Measurements from ENCODE around the gene FCRLA.

GRCh38 chr1:161710560-161710959 is 3.5 kb downstream of the FCRLA start:
- TF ChIP-seq CTCF (conservative IDR thresholded peaks at IDR 0.05; ENCODE audit: low read length) (no peak), EZH2phosphoT487 (IDR thresholded peaks at IDR 0.05; ENCODE audit: borderline replicate concordance, low read depth, low read length) (no peak)

Data from OCI-LY7 (cell line).